Panc1 (cell line): ENCODE measurements around the gene EPHB2. TPM values are rescaled to one million over a fixed set of nuclear protein-coding genes. Genes with fewer than 3 reads are reported as not detected.

Source experiments
- ATAC-seq: fragments of 200-7000 bp; cut with Tn5 transposase; 2 replicates; pipeline ENCODE4 v1.9.1; 2020; ENCODE audit warnings: mild to moderate bottlenecking, moderate library complexity
- BruUV-seq: library from RNA; stranded (reverse); fragments of 400-500 nt; replicated peaks from 2 replicates; lab custom pipeline; 2021; lab: Mats Ljungman, UMichigan
- CTCF ChIA-PET: fragments of 300-600 bp; sonication (Branson Sonifier 250); formaldehyde crosslinking; loops from one replicate; lab custom pipeline; 2022; ENCODE audit warnings: antibody characterized with exemption; lab: Charles Lee
- POLR2A ChIA-PET: fragments of 300-600 bp; sonication (Branson Sonifier 250); formaldehyde crosslinking; loops from one replicate; lab custom pipeline; 2022; ENCODE audit warnings: antibody characterized with exemption; lab: Charles Lee
- DNase-seq: peaks from one replicate; pipeline ENCODE4 v3.0.0-alpha.2; 2010; ENCODE audit warnings: low read depth, low spot score
- H3K27ac ChIP-seq: 2 replicates; pipeline ENCODE4 v1.5.1; 2011; ENCODE audit warnings: mild to moderate bottlenecking, low read length, inconsistent platforms
- H3K27me3 ChIP-seq: fragments of 200-500 bp; sonication (Bioruptor generic); 2 replicates; pipeline ENCODE4 v1.6.0; 2014; ENCODE audit warnings: low read length, inconsistent platforms; ENCODE audit not compliant: control insufficient read depth, insufficient read depth
- H3K36me3 ChIP-seq: fragments of 200-500 bp; sonication (Bioruptor generic); 2 replicates; pipeline ENCODE4 v1.5.1; 2014; ENCODE audit warnings: inconsistent platforms, mild to moderate bottlenecking, low read length, moderate library complexity; ENCODE audit not compliant: control insufficient read depth, insufficient read depth
- H3K4me1 ChIP-seq: 2 replicates; pipeline ENCODE4 v1.5.1; 2011; ENCODE audit warnings: inconsistent platforms, mild to moderate bottlenecking, low read length, moderate library complexity; ENCODE audit not compliant: control insufficient read depth, insufficient read depth
- H3K4me3 ChIP-seq, 2 experiments: 2 replicates each; pipeline ENCODE4 v1.5.1; 2011 to 2012; ENCODE audit warnings: low read depth in 2 of 2, low read length in 2 of 2, mild to moderate bottlenecking in 2 of 2, inconsistent platforms in 1 of 2, moderate library complexity in 1 of 2
- H3K9me3 ChIP-seq: fragments of 200-500 bp; sonication (Bioruptor generic); 2 replicates; pipeline ENCODE4 v1.5.1; 2014; ENCODE audit warnings: low read depth, mild to moderate bottlenecking, inconsistent platforms, low read length, moderate library complexity; ENCODE audit not compliant: control insufficient read depth, insufficient read depth
- CTCF ChIP-seq: fragments of 450-650 bp; IDR thresholded peaks from 2 replicates; pipeline ENCODE4 v1.5.1; 2017; ENCODE audit warnings: mild to moderate bottlenecking
- POLR2AphosphoS5 ChIP-seq: IDR thresholded peaks from 2 replicates; pipeline ENCODE4 v1.6.1; 2012; ENCODE audit warnings: mild to moderate bottlenecking, low read depth, low read length, moderate library complexity
- REST ChIP-seq, 2 experiments: IDR thresholded peaks; 2 replicates each; pipeline ENCODE4 v1.6.1; 2011 to 2012; ENCODE audit warnings: low read depth in 2 of 2, control low read depth in 1 of 2, low read length in 1 of 2, mild to moderate bottlenecking in 1 of 2, moderate library complexity in 1 of 2; ENCODE audit not compliant: insufficient read depth in 1 of 2
- SIN3A ChIP-seq: IDR thresholded peaks from 2 replicates; pipeline ENCODE4 v1.6.1; 2012; ENCODE audit warnings: low read depth, mild to moderate bottlenecking, low read length, moderate library complexity, borderline replicate concordance; ENCODE audit not compliant: insufficient read depth
- TCF7L2 ChIP-seq: IDR thresholded peaks from 2 replicates; pipeline ENCODE4 v1.6.1; 2011; ENCODE audit warnings: mild to moderate bottlenecking, low read depth, low read length, inconsistent platforms
- in situ Hi-C: cut with HindIII; loops from 2 replicates; pipeline ENCODE4 v1.10.0; 2016; ENCODE audit warnings: low sequenced_read_pairs, low pct_unique_long_range_greater_than_20kb
- intact Hi-C: fragments of 100-400 bp; cut with micrococcal nuclease; formaldehyde crosslinking; loops from one replicate; pipeline ENCODE4 v1.10.0; 2022; ENCODE audit not compliant: unreplicated experiment
- total RNA-seq: library from RNA; stranded (reverse); gene quantifications from one replicate; pipeline ENCODE4 v1.2.1, GENCODE V29; 2021; ENCODE audit not compliant: unreplicated experiment

EPHB2 gene
- total RNA-seq, 1 experiment from 2014 or later: 29.0 TPM

DNA sequence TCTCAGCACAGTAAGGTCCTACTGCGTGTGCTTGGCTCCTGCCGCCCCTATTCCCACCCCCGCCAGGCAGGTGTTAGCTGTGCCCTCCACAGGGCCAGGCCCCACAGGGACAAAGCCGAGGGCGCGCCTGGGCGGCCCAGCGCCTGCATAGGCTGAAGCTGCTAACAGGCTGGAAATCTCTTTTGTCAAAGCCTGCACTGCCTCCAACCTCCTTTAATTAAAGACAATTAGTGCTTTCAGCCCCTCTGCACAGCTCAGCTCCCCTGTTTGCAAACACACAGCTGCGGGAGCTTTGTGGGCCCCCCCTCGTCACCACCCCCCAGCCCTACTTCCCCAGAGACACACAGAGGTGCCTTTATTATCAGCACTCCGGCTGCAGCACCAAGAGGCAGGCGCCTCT, 95.9 kb downstream of the EPHB2 start:
- ATAC-seq: no peak
- BruUV-seq: no TSS peak
- Histone ChIP-seq H3K9me3 (no peaks in the 10 kb centered on the region), H3K27ac (no peak overlapping the region), H3K27me3 (no peaks in the 10 kb centered on the region), H3K36me3 (no peaks in the 10 kb centered on the region), H3K4me1 (no peaks in the 10 kb centered on the region), H3K4me3 (no peak overlapping the region)
- POLR2A ChIA-PET: no interaction called here
- in situ Hi-C loops (no loop called here), intact Hi-C loops (no loop called here)
- CTCF ChIA-PET: no interaction called here
- no peak for DNase-seq
- TF ChIP-seq REST (IDR thresholded peaks at IDR 0.05; ENCODE audit: insufficient read depth in 1 of 2, low read depth in 2 of 2, low read length in 1 of 2): no peak

DNA sequence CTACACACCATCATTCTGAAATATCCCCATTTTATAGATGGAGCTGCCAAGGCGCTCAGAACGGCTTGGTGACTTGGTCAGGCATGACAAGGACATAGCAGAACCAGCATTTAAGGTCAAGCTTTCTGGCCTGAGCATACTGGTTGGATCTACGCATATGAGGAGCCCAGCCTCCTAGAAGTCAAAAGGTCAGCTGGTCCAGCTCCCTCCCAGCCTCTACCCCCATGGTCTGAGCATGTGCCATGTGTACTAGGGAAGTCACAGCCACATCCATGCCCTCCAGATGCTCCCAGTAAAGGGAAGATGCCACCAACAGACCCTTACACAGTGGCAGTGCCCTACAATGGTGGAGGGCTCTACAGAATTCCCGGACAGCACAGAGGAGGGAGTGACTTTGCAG, 96.7 kb downstream of the EPHB2 start:
- ATAC-seq: no peak
- no peak for TF ChIP-seq REST (IDR thresholded peaks at IDR 0.05; ENCODE audit: insufficient read depth in 1 of 2, low read depth in 2 of 2, low read length in 1 of 2)
- TF ChIP-seq SIN3A: no peak
- no peak for TF ChIP-seq POLR2AphosphoS5
- TF ChIP-seq TCF7L2: no peak
- TF ChIP-seq CTCF: no peak
- no peaks in the 10 kb centered on the region for H3K27me3 ChIP-seq
- no peak overlapping the region for H3K27ac ChIP-seq
- H3K4me3 ChIP-seq: no peak overlapping the region
- intact Hi-C loops (no loop called here), in situ Hi-C loops (no loop called here)
- ChIA-PET CTCF (interaction anchor here (0.7 to 0.9 kb wide), 2 partner anchors 25 to 103 kb away, joined by 3 to 4 read pairs; no protein-coding TSS in a partner anchor), POLR2A (no interaction called here)
- H3K36me3 ChIP-seq: no peaks in the 10 kb centered on the region
- no TSS peak for BruUV-seq
- no peaks in the 10 kb centered on the region for H3K4me1 ChIP-seq
- no peak for DNase-seq
- H3K9me3 ChIP-seq: no peaks in the 10 kb centered on the region
